ENCODE measurements around the gene TTYH1.
"Not testable (repeated sequence)": the region's sequence is repeated elsewhere in the genome, so short reads cannot be mapped to it uniquely, and the experiment has no call there.

TTYH1 gene

DNA sequence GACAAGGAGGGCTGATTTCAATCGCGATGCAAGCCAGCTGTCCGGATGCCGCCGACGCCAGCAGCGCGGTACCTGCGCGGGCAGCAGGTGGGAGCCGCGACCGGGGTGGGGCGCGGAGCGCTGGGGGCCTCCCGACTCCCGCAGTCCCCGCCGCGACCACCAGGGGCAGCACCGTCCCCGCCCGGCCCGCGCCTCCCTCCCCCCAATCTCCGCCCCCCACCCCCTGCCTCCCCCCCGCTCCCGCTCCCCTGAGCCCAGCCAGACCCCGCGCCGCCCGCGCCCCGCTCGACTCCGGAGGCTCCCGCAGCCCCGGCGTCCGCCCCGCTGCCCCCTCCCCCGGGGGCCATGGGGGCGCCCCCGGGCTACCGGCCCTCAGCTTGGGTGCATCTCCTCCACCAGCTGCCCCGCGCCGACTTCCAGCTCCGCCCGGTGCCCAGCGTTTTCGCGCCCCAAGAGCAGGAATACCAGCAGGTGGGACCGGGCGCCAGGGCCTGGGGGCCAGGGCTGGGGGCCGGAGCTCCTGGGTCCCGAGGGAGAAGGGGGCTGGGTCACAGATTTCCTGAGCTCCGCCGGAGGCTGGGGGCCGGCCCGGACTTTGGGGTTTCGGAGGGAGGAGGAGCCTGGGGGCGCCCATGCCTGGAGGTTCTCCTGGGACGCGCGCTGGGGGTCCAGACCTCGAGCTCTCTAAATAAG is at the start of gene TTYH1:
Gene TTYH1 (plus strand): TSS at position 257 of the 693 bp plus-strand sequence. CDS start 89 bp downstream, at position 346.
- DNase-seq (ENCODE audit: low read depth in 3 of 3, low spot score in 1 of 3): peak in 1 of 3 donors; percentile 48

DNA sequence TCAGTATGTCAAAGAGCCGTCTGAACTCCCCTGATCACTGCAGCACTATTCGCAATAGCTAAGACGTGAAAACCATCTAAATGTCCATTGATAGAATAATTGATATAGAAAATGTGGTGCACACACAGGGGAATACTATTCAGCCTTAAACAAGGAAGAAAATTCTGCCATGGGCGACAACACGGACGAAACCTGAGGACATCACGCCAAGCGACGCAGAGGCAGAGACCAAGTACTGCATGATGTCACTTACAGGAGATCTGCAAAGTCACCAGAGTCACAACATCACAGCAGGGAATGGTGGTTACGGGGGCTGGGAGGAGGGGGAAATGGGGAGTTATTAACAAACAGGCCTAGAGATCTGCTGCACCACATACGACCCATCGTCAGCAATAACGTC is 49.5 kb upstream of the TTYH1 start:
- not testable (repeated sequence) for DNase-seq (ENCODE audit: low read depth in 3 of 3, low spot score in 1 of 3)

DNA sequence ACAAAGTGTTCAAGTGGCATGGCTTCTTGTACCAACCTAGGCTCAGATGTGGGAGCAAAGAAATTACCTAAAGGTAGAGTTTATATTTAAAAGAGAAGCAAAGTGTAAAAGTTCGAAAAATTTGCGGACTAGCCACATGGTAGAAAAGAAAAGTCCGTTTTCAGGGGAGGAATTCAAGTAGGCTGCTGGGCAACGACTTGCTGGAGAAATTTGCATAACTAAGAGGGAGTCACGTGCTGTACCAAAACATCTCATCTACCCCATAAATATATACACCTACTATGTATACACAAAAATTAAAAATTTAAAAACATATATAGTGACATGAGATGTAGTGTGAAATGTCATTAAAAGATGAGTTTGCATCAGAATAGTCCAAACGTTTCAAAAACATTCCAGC is 48.5 kb upstream of the TTYH1 start:
- no peak for DNase-seq (ENCODE audit: low read depth in 3 of 3, low spot score in 1 of 3)

GRCh38 chr19:54369082-54369687 is 46.1 kb upstream of the TTYH1 start:
- no peak for DNase-seq (ENCODE audit: low read depth in 3 of 3, low spot score in 1 of 3)

GRCh38 chr19:54369688-54370433 is 45.4 kb upstream of the TTYH1 start:
- DNase-seq (ENCODE audit: low read depth in 3 of 3, low spot score in 1 of 3): not testable (repeated sequence)

DNA sequence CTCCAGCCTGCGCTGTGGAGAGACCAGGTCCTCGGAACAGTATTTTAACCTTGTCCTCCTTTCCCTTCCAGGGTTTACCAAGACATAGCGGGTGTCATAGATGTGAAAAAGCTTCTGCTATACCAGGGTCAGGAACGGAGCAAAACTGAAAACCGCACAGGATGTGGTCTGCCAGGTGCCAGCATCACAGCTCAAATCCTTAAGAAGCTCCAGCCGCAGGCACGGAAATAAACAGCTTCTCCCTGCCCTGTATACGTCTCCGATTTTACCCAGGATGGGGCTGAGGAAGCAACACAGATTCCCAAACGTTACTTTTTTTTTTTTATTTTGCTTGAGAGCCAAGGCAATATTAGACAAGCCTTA is 44.8 kb upstream of the TTYH1 start:
- not testable (repeated sequence) for DNase-seq (ENCODE audit: low read depth in 3 of 3, low spot score in 1 of 3)

DNA sequence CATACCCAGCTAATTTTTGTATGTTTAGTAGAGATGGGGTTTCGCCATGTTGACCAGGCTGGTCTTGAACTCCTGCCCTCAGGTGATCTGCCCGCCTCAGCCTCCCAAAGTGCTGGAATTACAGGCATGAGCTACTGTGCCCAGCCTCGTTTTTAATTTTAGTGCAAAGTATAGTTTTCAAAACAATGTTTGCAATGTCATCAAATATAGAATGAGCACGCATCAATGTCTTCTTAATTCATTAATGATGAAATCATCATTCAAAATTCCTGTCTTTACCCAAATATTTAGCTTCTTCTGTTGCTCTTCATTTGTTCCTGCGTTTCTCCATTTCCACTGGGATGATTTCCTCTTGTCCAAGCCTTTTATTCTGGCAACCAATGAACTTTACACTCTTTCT is 43.8 kb upstream of the TTYH1 start:
- not testable (repeated sequence) for DNase-seq (ENCODE audit: low read depth in 3 of 3, low spot score in 1 of 3)

DNA sequence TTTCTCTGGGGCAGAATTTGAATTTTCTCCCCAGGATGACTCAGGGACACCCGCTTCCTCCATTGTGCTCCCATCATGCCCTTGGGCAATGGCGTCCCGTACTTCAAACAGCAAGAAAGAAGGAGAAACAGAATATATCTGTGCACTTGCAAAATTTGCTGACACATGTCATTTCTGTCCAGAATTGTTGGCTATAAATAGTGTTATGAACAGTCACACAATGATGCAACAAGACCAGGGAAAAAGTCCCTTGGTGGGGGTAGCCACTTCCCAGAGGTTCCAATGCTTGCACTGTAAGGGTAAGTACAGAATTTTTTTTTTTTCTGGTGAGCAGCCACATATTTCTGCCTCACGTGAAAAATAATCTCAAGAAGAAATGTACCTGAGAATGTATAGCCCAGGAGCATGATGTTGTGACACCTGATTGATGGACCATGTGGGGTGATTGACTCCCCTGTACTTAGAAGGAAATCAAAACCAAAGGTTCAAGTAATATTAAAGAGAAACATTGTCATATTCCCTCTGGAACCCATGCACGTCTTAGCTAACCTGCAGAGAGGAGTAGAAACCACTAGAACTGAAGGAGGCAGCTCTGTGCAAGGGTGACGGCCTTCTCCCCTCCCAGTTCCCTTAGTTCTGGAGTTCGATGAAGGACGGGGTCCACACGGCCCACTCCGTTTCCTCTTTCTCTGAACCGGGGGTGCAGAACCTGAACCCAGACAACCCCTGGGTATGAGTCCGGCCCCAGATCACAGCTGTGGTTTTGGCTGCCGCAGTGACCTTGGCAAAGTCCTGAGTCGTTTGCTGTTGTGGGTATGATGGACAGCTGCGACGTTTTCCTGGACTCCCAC is 41.3 kb upstream of the TTYH1 start:
- no peak for DNase-seq (ENCODE audit: low read depth in 3 of 3, low spot score in 1 of 3)

GRCh38 chr19:54375181-54375938 is 39.9 kb upstream of the TTYH1 start:
- not testable (repeated sequence) for DNase-seq (ENCODE audit: low read depth in 3 of 3, low spot score in 1 of 3)

DNA sequence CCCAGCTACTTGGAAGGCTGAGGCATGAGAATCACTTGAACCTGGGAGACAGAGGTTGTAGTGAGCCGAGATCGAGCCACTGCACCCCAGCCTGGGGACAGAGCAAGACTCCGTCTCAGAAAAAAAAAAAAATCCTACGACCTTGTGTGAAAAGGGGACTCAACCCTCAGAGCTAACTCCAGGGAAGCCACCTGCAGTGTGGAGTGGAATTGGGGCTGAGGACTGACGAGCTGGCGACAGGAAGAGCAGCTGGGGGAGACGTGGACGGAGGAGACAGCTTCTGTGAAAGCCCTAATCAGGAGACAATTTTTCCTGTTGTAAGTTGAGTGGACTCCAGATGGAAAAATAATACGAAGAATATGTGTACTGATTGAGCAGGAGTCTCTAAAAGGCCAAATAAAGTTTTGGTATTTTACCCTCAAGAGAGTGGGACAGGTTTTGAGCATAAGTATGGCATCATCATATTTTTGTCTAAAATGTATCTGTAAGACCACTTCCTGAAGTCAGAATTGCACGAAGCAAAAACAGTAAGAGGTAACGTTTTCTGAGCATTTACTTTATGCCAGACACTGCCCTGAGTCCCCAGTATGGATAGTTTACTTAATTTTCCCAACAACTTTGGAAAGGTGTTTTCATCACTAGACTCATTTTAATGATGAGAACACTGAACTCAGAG is 38.5 kb upstream of the TTYH1 start:
- no peak for DNase-seq (ENCODE audit: low read depth in 3 of 3, low spot score in 1 of 3)

DNA sequence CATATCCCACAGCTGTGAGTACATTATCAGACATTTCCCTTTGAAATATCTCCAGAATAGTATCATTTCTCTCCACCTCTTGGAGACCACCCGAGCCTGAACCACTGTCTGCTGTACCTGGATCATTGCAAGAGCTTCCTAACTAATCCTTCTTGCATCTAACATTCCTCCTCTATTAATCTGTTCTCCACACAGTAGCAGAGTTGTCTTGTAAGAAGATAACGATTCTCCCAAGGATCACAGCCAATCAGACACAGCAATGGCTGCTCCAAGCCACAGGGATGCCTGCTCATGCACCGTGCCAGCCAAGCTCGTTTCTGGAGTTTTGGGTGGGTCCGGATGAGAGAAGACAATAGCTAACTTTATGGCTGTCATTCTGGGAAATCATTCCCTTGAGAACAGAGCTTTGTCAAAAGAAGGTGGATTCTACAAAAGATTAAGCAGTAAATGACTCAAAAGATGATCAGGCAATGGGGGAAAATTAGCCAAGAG is 36.0 kb upstream of the TTYH1 start:
- DNase-seq (ENCODE audit: low read depth in 3 of 3, low spot score in 1 of 3): no peak

- no peak for DNase-seq (ENCODE audit: low read depth in 3 of 3, low spot score in 1 of 3)
Measured at GRCh38 chr19:54380897-54381296, 34.4 kb upstream of the TTYH1 start.

DNA sequence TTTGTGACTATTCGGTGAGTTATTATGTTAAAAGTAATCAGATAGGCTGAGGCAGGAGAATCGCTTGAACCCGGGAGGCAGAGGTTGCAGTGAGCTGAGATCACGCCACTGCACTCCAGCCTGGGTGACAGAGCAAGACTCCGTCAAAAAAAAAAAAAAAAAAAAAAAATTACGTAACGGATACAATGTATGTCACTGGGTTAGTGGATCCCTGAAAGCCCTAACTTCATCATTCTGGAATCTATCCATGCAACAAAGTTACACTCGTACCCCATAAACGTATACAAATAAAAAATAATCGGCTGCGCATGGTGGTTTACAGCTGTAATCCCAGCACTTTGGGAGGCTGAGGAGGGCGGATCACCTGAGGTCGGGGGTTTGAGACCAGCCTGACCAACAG is 33.2 kb upstream of the TTYH1 start:
- DNase-seq (ENCODE audit: low read depth in 3 of 3, low spot score in 1 of 3): not testable (repeated sequence)

DNA sequence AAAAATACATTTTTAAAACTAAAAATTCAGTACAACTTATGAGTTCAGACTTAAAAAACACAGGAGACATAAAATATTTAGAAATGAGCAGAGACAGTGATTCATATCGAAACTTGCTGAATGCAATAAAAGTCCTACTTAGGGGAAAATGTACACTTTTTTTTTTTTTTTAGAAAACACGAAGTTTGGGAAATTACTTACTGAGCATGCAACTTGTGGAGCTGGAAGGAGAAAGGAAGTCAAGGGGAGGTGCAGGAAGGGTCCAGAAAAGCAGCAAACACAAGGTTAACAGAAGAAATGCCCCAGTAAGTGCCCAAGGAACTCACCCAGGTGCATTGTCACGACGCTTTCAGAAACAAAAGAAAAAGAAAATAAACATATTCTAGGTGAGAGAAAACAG is 31.9 kb upstream of the TTYH1 start:
- no peak for DNase-seq (ENCODE audit: low read depth in 3 of 3, low spot score in 1 of 3)

GRCh38 chr19:54387991-54388801 is 27.1 kb upstream of the TTYH1 start:
- DNase-seq (ENCODE audit: low read depth in 3 of 3, low spot score in 1 of 3): peak in 1 of 3 donors; percentile 29

DNA sequence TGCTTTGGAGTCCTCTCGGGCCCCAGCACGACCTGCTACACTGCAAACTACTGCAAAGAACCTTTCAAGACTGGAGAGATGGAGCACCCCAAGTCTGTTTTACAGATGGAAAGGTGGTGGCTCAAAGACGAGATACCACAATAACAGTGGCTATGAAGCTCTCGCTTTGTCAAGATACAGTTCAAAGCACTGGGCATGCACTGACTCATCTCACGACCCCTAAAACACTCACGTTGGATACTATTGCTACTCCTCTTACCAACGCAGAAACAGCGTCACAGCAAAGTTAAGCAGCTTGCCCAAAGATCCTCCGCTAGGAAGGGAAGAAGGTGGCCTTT is 26.5 kb upstream of the TTYH1 start:
- DNase-seq (ENCODE audit: low read depth in 3 of 3, low spot score in 1 of 3): no peak

DNA sequence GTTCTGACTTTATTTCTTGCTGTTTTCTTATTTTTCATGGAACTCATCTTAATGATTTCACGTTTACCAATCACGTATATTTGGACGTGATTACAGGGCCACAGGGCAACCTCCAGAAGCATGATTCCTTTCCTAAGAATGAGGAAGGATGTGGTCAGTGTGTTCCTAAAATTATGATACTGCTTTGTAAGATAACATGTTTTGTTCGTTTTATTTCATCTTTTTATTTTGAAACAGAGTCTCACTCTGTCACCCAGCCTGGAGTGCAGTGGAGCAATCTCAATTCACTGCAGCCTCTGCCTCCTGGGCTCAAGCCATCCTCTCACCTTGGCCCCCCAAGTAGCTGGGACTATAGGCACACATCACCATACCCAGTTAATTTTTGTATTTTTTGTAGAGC is 25.7 kb upstream of the TTYH1 start:
- no peak for DNase-seq (ENCODE audit: low read depth in 3 of 3, low spot score in 1 of 3)

DNA sequence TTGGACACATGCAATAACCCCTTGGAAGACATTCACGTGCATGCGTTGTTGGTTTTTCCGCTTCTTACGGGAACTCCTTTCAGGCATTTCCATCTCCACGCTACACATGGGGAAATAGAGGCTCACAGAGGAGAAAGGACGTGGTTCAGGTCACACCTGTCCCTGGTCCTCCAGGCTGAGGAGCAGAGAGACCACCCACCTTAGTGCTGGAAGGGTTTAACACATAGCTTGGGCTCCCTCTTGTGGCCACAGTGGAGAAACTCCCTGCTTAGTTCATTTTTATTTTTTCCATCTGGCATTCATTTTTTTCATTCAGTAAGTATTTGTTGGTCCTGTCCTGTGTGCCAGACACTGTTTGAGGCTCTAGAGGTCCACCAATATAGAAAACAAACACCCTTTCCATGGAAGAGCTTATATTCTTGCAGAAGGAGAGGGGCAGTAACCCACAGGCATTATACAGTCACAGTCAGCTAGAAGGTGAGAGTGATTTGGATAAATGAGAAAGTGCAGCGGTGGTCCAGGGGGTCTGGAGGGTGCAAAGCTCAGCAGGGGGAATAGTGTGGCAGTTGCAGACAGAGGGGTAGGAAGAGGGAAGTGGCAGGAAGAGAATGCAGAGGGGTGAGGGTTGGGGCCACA is 24.2 kb upstream of the TTYH1 start:
- peak in 2 of 3 donors; percentile 30 to 34 for DNase-seq (ENCODE audit: low read depth in 3 of 3, low spot score in 1 of 3)

DNA sequence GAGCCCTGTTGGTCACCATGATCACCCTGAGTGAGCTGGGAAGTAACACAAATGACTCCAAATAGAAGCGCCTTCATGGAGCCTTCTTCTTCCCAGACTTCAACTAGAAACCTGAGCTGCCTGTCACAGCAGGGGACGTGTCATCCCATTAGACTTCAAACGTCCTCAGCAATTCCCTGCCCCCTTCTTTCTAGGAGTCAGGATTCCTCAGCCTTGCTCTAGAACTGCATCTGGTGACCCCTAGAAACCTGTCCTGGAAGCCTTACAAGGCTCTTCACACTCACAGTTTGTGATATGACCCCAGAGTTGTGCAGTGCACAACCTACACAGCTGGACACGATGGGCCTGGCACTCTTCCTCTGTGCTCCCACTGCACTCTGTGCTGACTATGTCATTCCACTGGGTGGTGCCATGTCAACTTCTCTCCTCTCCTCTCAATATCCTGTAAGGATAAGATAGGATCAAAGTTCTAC is 23.6 kb upstream of the TTYH1 start:
- DNase-seq (ENCODE audit: low read depth in 3 of 3, low spot score in 1 of 3): no peak
